GM18517 (cell line): ENCODE data around the gene KRT77.
"Not testable (repeated sequence)": the region's sequence is repeated elsewhere in the genome, so short reads cannot be mapped to it uniquely, and the experiment has no call there.

Experiments used
- ATAC-seq: cut with Tn5 transposase; IDR thresholded peaks from one replicate; pipeline ENCODE4 v1.9.1; 2021; ENCODE audit warnings: mild to moderate bottlenecking, moderate library complexity; ENCODE audit not compliant: unreplicated experiment

KRT77 gene

DNA sequence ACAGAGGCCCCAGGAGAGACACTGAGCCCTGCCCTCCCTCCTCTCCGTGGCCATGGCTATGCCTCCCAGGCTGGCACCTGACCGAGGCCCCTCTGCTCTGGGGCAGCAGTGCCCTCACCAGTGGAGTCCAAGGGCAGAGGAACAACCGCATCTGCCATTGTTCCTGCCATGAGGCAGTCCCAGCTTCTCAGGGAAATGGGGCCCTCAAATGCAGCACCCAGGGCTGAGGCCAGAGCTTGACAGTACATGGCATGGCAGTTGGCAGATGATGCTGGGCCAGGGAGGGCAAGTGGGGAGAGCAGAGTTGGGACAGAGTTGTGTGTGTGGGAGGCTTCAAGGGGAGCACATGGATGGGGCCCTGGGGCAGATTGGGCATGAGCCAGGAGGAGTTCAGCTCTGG is 21.1 kb upstream of the KRT77 start:
- no peak for ATAC-seq

DNA sequence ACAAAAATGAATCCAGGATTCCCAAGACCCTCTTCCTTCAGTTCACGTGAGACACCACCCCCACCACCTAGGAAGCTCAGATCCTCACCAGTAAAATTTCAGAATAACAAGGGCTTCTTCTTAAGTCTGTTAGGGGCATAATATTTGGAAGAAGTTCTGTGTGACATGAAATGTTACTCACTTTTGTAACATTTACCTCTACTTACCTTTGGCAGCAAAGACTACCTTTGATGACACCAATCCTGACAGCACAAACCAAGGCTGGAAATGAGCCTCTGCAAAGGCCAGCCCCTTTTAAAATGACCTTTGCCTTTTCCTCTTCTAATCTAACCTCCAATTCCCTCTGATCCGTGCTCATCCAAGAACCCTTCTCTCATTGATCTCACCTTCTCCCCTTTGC is 19.4 kb upstream of the KRT77 start:
- ATAC-seq: no peak

DNA sequence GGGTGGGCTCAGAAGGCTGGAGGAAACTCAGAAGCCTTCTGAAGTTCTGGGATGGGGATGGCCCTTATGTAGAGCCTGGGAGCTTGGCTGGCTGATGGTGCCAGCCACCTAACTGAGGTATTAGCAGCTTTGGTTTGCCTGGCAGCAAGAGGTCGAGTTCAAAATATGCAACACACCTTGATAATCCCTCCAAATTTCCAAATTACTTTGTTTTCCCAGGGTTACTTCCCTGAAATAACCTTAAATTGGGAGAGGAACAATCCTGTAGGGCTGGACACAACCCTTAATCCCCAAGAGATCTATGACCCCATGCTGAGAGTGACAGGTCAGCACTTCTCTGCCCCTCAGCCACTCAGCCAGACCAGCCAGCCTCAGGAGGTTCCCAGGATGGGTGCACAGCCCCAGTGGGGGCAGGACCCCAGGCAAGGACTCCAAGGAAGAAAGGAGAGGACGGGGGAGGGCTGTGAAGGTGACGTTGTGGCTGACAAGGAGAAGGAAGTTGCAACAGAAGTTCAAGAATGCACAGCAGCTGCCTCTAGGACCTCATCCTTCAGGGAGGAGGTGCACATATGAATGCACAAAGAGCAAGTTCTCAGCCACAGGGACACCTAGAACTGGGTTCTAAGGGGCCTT is 18.6 kb upstream of the KRT77 start:
- no peak for ATAC-seq

DNA sequence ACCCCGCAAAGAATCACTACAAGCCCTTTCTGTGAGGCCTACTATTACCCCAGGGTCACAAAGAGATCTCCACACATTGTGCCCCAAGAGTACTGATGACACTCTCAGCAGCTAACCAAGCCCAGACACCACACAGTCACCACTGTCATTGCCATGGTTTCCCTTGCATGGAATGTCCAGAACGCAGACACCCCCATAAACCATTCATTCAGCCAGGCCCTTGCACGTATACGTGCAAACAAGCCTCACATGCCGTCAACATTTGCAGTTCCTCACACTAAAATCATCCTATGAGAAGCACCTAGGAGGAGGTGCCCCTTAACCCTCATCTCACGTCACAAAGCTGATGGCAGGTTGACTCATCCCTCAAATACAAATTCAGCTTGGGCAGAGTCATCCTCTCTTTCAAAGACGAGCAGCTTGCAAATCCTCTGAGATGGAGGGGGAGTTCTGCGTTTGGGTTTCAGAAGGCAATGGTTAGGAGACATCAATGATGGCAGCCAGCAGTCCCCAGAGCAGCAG is 17.1 kb upstream of the KRT77 start:
- no peak for ATAC-seq

DNA sequence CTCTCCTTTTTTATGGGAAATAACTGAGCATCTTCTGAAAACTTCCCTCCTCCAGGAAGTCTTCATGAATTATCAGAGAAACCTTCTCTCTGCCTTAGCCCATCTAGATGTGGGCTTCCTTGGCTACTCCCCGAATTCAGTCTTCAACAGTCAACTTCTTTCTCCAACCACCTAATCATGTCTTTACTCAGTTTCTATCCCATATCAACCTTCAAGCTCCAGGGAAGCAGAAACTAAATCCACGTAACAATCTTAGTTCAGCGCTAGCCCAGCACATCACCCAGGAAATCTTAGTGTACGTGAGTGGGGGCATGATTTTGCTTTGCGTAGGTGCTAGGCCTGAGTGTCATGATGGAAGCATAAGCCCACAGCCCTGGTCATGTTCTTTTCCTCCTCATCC is 12.7 kb upstream of the KRT77 start:
- no peak for ATAC-seq

DNA sequence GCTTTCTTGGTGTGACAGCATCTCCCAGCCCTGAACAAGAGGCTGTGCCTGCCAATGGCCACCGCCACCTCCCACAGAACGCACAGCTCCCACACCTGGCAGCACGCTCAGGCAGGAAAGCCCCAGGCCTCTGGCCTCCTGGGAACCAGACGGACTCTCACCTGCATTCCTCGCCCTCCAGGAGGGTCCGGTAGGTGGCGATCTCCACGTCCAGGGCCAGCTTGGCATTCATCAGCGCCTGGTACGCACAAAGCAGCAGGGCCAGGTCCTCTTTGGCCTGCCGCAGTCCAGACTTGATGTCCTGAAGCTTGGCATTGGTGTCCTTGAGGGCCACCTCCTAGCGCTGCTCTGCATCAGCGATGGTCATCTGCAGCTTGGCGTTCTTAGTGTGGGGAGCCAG is 12.1 kb upstream of the KRT77 start:
- no peak for ATAC-seq

DNA sequence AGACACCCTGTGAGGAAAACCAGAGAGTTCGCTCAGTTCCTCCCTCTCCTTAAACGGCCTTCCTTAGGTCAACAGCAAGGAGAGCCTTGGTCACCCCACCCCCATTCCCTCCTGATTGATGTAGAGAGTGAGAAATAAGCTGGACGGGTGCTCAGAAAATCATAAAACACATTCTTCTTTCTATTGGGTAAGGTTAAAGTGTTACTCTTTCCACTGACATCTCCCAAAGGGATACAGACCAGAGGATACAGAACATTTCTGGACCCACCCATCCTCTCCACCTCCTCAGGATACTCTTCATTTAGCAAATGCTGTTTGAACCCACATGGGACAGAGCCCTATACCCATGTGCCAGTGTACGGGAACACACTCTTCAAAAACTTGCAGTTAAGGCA is 11.6 kb upstream of the KRT77 start:
- ATAC-seq: no peak

DNA sequence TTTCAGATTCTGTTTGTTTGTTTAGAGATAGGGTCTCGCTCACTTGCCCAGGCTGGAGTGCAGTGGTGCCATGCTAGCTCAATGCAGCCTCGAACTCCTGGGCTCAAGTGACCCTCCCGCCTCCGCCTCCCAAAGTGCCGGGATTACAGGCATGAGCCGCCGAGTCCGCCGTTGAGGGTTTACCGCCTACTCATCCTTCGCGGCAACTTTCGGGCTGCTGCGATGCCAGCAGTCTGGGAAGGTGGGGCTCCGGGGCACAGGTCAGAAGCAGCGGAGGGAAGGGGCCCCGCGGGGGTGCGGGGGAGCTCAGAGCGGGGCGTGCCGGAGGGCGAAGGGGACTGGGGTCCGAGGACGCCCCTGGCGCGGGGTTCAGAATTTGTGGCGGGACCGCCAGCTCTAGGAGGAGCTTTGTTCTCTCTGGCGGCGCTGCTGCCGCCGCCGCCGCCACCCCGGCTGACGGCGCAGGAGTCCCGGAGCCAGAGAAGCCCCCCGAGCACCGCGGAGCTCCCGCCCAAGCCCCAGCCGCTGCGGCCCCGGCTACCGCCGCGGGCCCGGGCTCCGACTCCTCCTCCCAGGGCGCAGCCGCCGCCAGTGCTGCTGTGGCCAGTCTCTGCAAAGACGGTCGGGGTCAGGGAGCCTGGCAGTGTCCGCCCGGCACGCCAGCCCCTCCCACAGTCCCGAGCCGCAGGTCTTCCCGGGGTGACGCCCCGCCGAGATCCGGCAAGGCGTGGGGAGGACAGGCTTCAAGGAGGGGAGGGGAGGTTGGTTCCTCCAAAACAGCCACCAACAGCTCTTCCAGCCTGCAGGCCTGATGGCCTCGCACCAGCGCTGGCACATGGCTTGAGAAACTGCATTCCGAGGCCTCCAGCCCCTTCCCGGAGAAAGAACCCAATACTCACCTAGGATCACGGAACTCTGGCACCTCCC is 10.9 kb upstream of the KRT77 start:
- ATAC-seq: no peak

DNA sequence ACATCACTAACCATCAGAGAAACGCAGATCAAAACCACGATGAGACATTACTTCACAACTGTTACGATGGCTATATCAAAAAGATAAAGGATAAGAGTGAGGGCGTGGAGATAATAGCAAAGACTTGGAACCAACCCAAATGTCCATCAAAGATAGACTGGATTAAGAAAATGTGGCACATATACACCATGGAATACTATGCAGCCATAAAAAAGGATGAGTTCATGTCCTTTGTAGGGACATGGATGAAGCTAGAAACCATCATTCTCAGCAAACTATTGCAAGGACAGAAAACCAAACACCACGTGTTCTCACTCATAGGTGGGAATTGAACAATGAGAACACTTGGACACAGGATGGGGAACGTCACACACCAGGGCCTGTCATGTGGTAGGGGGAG is 8.8 kb upstream of the KRT77 start:
- ATAC-seq: not testable (repeated sequence)

DNA sequence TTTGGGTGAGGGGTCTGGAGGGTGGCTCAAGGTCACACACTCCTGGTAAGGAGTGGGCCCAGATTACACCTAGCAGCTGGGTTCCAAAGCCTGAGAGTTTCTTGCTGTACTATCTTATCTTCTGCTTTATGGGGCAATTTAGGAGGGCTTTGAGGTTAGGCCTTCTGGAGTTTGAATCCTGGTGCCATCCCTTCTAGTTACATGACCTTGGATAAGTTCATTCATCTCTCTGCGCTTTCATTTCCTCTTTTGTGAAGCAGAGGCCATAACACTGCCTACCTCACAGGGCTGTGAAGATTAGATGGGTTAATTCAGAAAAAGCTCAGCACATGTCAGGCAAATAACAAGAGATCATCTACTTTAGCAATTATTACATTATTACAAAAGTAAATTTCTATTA is 7.4 kb upstream of the KRT77 start:
- no peak for ATAC-seq

DNA sequence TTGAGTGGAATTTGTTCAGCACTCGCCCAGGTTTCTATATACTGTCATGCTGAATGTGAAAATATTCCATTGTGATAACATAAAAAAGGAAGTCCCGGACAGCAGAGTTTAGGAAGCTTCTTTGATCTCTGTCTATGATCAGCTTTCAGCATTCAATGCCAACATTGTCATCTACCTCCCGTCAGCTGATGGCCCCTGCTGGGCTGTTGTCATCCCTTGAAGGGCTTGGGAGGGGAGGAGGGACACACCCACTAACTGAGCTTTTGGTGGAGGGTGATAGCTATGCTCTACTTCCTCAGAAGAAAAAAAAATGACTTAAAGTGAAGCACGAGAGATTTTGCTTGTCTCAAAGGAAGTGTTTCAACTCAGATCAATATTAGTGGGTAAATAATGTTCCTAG is 4.7 kb upstream of the KRT77 start:
- no peak for ATAC-seq

DNA sequence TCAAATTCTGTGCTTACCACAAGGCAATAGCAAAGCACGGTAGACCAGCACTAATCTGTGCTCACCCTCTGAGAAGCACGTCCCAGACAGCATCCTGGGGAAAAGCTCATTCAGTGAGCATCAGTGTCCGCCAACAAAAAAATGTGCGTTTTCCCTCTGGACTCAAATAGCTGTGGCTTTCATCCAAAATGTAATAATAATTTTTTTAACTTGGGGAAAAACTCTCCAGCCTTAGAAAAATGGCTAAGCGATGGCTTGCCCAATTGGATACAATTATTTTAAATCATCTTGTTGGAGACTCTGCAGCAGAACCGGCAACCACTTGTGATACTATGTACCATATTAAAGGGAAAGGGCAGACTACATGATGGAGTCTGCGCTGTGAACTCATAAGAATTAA is 1.1 kb upstream of the KRT77 start:
- no peak for ATAC-seq

DNA sequence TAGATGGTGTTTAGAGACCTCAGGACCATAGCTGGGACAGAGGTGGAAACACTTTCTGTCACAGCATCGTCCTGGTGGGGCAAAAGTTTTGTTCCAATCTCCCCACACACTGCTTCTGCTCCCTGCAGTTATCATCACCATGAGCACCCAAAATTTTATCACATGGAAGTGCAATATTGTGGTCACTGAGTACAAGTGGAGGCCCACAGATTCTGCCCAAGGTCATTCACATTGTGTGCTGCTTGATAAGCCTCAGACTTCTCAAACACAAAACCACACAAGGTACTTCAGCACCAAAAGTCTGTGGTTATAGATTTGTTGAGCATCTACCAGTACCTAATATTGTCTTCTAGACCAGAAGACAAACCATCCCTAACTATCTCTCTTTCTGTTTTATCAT is 554 bp upstream of the KRT77 start:
- no peak for ATAC-seq

DNA sequence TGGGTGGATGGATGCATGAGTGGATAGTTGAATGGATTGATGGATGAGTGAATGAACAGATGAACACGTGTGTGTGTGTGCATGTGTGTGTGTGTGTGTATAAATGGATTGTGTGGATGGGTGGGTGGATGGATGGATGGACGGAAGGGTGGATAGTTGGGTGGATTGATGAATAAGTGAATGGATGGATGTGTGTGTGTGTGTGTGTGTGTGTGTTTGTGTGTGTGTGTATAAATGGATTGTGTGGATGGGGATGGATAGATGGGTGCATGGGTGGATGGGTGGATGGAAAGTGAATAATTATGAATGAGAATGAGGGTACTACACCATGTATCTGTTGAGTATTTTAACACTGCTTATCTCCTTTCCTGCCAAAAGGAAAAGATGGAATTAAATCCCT is 986 bp downstream of the KRT77 start:
- ATAC-seq: no peak

DNA sequence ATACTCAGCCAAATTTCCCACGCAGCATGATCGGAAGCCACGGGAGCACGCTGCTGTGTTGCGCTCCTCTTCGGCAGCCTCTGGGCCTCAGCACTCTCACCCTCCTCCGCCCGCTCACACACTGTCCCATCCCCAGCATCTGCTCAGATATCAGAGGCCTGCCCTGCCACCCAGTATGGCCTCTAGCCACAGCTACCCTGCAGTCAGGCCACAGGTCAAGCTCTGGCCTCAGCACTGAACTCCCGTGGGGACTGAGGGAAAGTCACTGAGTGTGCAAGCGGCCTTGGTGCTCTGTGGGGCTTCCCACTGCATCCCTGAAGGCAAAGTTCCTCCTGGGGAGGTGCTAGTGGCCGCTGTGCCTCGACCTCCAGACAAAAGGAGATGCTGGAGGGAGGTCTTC is 2.0 kb downstream of the KRT77 start:
- no peak for ATAC-seq

DNA sequence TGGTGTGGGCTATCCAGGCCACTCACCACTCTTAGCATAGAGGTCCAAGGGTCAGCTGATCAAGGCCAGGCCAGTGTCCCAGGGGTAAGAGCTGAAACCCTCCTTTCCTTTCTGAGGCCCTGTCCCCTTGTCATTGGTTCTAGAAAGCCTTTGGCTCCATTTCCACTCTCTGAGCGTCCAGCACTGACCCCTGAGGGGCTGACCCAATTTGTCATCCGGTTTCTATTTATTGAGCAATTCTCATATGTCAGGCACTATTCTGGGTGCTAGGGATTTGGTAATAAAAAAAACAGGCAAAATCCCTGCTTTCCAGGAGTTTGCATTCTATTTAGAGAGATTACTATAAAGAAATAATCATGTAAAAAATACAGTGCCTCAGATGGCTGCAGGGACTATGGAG is 3.4 kb downstream of the KRT77 start:
- ATAC-seq: no peak

DNA sequence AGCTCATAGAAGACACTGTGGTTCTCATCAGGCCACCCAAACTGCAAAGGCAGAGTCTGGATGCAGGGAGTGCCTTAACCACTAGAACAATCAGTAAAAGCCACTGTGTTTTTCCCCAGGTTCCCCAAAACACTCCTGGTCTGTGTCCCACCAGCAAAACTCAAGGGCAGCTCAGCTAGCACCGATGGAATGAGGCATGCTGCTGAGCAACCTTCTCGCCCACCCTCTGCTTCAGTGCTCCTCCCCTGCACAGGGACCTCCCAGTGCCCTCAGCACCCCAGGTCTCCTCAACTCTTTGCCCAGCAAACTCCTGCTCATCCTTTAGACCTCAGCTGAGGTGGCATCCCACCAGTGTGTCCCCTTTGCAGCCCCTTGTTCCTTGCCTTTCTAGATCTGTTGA is 4.0 kb downstream of the KRT77 start:
- ATAC-seq: no peak

DNA sequence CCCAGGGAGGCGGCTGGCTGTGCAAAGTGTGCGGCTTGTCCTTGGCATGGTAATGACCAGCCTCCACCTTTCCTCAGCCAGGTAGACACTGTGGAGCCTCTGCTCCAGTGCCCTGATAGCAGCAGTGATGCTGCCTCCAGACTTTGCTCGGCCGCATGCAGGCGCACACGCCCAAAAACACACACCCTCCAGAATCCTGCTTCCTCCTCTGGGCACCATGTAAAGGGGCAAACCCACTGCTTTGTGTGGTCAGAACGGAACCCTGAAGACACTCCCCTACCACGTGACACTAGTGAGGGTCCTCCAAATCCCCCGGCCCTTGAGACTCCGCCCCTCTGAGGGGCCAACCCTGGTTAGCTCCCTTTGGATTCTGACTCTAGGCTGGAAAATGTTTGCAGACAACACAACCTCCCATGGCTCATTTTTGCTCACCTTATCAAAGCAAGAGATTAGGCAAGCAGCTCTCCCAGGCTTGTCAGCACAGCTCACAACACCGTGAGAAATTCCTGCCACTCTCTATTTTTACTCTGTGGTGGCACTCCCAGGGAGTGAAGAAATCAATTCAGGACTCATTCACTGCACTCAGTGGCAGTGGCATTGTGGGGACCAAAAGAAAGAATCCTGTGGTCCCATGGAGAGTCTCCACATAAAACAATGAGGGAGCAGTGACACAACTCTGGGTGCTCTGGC is 4.5 kb downstream of the KRT77 start:
- no peak for ATAC-seq

DNA sequence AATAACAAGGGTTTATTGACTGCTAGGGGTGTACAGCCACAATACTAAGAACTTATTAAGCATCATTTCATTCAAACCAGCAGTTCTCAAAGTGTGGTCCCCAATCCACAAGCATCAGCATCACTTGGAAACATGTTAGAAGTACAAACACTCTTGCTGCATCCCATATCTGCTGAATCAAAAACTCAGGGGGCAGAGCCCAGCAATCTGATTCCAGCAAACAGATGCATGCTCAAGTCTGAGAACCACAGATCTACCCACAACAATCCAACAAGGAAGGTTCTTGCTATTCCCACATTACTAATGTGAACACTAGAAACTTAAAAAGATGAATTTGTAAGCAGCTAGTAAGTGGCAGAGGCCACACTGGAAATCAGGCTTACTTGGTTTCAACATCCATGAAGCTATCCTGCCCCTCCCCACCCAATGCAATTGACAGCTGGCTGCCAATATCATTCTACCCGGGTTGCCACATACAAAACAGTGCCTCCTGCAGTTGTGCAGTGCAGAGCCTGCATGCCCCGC is 6.2 kb downstream of the KRT77 start:
- ATAC-seq: no peak

DNA sequence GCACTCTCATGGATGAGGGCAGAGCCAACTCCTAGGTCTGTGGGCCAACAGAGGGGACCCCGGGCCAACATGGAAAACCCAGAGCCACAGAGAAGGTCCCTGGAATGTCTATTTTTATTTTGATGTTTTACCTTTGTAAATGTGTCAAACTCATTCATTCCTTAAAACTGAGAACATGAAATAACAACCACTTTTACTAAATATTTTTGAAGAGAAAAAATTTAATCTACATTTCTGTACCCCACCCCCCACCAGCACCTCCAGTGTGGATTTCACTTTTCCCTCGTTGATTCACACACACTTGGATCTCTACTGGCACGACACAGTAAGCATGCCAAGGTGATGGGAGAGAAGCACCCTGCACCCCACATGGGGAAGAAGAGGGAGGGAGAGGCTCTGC is 6.7 kb downstream of the KRT77 start:
- no peak for ATAC-seq

DNA sequence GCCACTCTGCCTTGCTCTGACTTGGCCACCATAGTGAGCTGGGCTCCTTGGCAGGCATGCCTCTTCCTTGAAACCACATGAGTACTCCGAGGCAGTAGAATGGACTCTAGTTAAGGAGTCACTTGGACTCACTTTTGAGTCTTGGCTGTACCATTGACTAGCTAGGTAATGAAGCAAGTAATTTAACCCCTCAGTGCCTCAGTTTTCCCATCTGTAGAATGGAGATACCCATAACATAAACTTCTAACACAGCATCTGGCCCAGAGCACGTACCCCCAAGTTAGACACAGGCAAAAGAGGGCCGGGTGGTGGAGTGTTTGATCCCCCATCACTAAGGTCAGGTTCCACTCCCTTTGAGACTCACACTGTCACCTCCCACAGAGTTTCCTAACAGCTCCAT is 8.3 kb downstream of the KRT77 start:
- no peak for ATAC-seq

DNA sequence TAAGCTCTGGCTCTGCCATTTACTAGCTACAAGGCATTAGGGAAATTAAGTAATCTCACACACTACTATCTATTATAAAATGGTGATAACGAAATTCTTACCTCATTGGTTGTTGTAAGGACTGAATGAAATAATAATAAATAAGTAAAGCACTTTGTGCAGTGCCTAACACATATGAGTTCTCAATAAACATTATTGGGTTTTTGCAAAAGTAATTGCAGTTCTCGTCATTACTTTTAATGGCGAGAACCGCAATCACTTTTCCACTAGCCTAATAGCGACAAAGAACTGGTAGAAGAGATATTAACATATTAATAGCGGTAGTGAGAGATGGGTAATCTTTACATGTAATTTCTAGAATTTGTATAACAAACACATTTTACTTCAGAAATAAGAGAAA is 9.2 kb downstream of the KRT77 start:
- ATAC-seq: no peak
